Measurements from ENCODE around the gene HASPIN.

Gene HASPIN

DNA sequence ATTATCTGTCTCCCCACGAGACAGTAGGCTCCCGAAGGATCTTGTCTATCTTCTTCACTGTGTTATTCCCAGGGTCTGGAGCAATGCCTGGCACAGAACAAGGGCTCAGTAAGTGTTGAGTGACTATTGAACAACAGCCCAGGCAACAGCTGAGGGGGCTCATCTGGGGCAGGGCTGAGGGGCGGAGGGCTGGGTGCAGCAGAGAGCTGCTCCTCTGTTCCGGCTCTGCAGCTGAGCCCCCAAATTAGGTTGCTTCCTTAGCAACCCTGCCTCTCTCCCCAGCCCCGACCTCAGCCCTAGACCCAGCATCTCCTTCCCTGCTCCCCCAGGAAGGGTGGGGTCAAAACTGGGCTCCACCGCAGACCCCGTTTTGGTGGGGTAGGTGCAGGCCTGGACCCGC is 45.1 kb downstream of the HASPIN start:
- no peak overlapping the region for H3K4me3 ChIP-seq (ENCODE audit: low read depth, low read length)
- TF ChIP-seq, protein P1, sequence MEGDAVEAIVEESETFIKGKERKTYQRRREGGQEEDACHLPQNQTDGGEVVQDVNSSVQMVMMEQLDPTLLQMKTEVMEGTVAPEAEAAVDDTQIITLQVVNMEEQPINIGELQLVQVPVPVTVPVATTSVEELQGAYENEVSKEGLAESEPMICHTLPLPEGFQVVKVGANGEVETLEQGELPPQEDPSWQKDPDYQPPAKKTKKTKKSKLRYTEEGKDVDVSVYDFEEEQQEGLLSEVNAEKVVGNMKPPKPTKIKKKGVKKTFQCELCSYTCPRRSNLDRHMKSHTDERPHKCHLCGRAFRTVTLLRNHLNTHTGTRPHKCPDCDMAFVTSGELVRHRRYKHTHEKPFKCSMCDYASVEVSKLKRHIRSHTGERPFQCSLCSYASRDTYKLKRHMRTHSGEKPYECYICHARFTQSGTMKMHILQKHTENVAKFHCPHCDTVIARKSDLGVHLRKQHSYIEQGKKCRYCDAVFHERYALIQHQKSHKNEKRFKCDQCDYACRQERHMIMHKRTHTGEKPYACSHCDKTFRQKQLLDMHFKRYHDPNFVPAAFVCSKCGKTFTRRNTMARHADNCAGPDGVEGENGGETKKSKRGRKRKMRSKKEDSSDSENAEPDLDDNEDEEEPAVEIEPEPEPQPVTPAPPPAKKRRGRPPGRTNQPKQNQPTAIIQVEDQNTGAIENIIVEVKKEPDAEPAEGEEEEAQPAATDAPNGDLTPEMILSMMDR (IDR thresholded peaks at IDR 0.05; ENCODE audit: low read depth, low read length) = no peak

DNA sequence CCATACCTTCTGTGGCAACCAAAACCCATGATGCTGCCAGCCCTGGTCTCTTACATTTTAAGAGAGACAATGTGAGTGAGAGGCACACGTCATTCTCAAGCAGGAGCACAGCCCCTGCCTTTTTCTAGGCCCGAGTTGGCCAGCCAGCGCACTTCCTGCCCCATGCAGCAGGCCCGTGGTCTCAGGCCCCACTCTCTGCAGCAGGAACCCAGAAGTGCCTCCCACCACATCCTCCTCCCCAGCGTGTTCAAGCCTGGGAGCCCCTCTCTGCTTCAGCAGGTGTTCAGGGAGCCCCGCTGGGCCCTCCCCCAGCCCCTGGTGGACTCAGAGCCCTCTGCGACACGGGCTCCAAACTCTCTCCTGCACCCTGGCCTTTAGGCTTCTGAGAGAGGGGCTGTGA is 46.8 kb downstream of the HASPIN start:
- no peak overlapping the region for H3K4me3 ChIP-seq (ENCODE audit: low read depth, low read length)
- TF ChIP-seq, protein P1 (IDR thresholded peaks at IDR 0.05; ENCODE audit: low read depth, low read length) = no peak

DNA sequence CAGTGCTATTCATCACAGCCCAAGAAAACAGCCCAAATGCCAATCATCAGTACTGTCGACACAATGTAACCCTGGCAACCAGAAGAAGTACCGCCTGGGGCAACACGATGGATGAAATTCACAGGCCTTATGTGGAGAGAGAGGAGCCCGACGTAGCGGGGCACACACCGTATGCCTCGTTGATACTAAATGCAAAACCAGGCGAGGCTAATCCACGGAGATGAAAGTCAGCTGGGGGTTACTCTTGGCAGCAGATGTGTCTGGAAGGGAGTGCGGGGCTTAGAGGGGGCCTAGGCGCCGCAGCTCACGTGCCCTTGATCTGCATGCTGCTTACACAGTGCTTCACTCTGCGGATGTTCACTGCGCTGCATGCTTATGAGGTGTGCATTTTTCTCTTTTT is 47.4 kb downstream of the HASPIN start:
- TF ChIP-seq, protein P1 (IDR thresholded peaks at IDR 0.05; ENCODE audit: low read depth, low read length) = no peak
- H3K4me3 ChIP-seq (ENCODE audit: low read depth, low read length) = no peak overlapping the region

DNA sequence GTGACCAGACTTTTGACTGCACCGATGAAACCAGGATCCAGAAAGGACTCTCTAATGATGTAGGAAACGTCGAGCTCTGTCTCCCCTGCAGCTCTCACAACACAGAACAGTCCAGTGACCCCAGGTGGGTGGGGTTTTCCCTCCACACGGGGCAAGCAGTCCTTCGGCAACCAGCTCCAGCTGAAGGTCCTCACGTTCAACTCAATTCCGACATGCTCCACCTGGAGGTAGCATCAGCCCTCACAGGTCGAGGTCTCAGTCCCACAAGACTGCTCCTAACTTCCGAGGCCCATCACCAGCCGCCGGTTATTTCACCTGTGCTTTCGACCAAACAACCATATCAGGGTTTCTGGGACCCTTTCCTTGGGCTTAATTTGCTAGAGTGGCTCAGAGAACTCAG is 49.1 kb downstream of the HASPIN start:
- TF ChIP-seq, protein P1 (IDR thresholded peaks at IDR 0.05; ENCODE audit: low read depth, low read length) = no peak
- no peak overlapping the region for H3K4me3 ChIP-seq (ENCODE audit: low read depth, low read length)

DNA sequence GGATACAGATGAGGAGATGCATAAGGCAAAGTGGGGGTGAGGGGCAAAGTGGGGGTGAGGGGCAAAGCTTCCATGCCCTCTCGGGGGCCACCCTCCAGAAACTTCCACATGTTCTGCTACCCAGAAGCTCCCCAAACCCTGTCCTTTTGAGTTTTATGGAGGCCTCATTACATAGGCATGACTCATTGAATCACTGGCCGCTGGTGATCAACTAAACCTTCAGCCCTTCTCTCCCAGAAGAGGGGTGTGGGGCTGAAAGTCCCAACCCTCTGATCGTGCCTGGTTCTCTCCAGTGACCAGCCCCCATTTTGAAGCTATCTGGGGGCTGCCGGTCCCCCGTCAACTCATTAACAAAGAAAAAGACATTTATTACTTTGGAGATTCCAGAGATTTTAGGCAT is 49.8 kb downstream of the HASPIN start:
- H3K4me3 ChIP-seq (ENCODE audit: low read depth, low read length) = no peak overlapping the region
- TF ChIP-seq, protein P1 (IDR thresholded peaks at IDR 0.05; ENCODE audit: low read depth, low read length) = no peak

DNA sequence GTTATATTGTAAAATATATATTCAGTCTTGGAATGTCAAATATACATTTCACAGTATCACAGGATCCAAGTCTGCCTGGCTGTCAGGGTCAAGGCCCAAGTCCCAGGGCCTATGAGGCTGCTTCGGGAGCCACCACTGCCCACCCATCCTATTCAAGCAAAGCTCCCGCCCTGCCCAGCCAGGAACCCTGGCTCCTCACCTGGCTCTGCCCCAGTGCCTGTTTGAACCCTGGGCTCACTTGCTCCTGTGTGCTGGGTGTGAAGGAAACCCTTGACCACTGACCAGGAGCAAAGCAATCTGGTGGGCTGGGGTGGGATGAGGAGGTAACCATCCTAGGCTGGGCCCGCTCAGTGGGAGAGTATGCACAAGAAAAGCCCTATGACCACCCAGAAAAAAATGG is 50.3 kb downstream of the HASPIN start:
- no peak overlapping the region for H3K4me3 ChIP-seq (ENCODE audit: low read depth, low read length)
- TF ChIP-seq, protein P1 (IDR thresholded peaks at IDR 0.05; ENCODE audit: low read depth, low read length) = no peak

All from WI38 (cell line).